GM19467 (cell line): Measurements from ENCODE around the gene POLR3B.

Experiments
- ATAC-seq: cut with Tn5 transposase; IDR thresholded peaks from one replicate; pipeline ENCODE4 v1.9.1; 2021; ENCODE audit warnings: mild to moderate bottlenecking, moderate library complexity; ENCODE audit not compliant: unreplicated experiment

The POLR3B gene

GRCh38 chr12:106412563-106412962, 55.0 kb downstream of the POLR3B start:
- ATAC-seq: no peak

GRCh38 chr12:106415134-106415533, 57.6 kb downstream of the POLR3B start:
- ATAC-seq: no peak

- ATAC-seq: no peak
These were observed 58.7 kb downstream of the POLR3B start for GRCh38 chr12:106416273-106416672.

GRCh38 chr12:106417926-106418910, 60.7 kb downstream of the POLR3B start:
- ATAC-seq: no peak

GRCh38 chr12:106418970-106419369, 61.4 kb downstream of the POLR3B start:
- no peak for ATAC-seq

GRCh38 chr12:106423291-106423690, 65.7 kb downstream of the POLR3B start:
- no peak for ATAC-seq

- no peak for ATAC-seq
These were observed 67.6 kb downstream of the POLR3B start for GRCh38 chr12:106425061-106425702.

- ATAC-seq: no peak
These were observed 70.4 kb downstream of the POLR3B start for GRCh38 chr12:106427917-106428316.

- no peak for ATAC-seq
These were observed 70.8 kb downstream of the POLR3B start for GRCh38 chr12:106428384-106428783.

- no peak for ATAC-seq
These were observed 71.5 kb downstream of the POLR3B start for GRCh38 chr12:106429043-106429552.

GRCh38 chr12:106429636-106430035, 72.1 kb downstream of the POLR3B start:
- no peak for ATAC-seq

- ATAC-seq: no peak
These were observed 74.4 kb downstream of the POLR3B start for GRCh38 chr12:106431839-106432411.

GRCh38 chr12:106433055-106433454, 75.5 kb downstream of the POLR3B start:
- ATAC-seq: no peak

- ATAC-seq: no peak
These were observed 77.0 kb downstream of the POLR3B start for GRCh38 chr12:106434526-106434925.

GRCh38 chr12:106436164-106436563, 78.6 kb downstream of the POLR3B start:
- no peak for ATAC-seq

GRCh38 chr12:106442575-106442974, 85.0 kb downstream of the POLR3B start:
- no peak for ATAC-seq

GRCh38 chr12:106445053-106445452, 87.5 kb downstream of the POLR3B start:
- no peak for ATAC-seq

- no peak for ATAC-seq
These were observed 88.4 kb downstream of the POLR3B start for GRCh38 chr12:106445959-106446358.

GRCh38 chr12:106446419-106447092, 89.0 kb downstream of the POLR3B start:
- no peak for ATAC-seq

- ATAC-seq: no peak
These were observed 94.8 kb downstream of the POLR3B start for GRCh38 chr12:106452309-106452708.

GRCh38 chr12:106455111-106455510, 97.6 kb downstream of the POLR3B start:
- no peak for ATAC-seq
